Activated T-cell treated with anti-CD3 and anti-CD28 coated beads, Interleukin-2, amount 50 U/mL, for 48 hours (primary cell): Measurements from ENCODE around the gene OR8B3.

Experiments used
- DNase-seq, 2 experiments: peaks; one replicate each; pipeline ENCODE4 v3.0.0-alpha.2; 2020

Gene OR8B3

DNA sequence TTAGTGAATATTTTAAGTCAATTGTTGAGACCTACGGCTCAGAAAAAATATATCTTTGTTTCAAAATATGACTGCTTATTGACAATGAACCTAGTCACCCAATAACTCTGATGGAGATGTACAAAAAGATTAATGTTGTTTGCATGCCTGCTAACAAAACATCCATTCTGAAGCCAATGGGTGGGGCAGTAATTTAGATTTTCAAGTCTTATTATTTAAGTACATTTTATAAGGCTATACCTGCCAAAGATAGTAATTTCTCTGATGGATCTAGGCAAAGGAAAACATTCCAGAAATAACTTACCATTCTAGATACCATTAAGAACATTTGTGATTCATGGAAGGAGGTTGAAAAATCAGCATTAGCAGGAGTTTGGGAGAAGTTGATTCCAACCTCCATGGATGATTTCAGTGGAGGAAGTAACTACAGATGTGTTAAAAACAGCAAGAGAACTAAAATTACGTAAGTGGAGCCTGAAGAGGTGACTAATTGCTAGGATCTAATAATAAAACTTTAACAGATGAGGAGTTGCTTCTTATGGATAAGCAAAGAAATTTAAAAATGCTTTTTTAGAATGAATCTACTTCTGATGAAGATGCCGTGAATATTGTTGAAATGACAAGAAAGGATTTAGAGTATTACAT, 52.4 kb downstream of the OR8B3 start:
- DNase-seq, result no peak
